Measurements from ENCODE around the gene TMEM72.

- TF ChIP-seq, protein P1, sequence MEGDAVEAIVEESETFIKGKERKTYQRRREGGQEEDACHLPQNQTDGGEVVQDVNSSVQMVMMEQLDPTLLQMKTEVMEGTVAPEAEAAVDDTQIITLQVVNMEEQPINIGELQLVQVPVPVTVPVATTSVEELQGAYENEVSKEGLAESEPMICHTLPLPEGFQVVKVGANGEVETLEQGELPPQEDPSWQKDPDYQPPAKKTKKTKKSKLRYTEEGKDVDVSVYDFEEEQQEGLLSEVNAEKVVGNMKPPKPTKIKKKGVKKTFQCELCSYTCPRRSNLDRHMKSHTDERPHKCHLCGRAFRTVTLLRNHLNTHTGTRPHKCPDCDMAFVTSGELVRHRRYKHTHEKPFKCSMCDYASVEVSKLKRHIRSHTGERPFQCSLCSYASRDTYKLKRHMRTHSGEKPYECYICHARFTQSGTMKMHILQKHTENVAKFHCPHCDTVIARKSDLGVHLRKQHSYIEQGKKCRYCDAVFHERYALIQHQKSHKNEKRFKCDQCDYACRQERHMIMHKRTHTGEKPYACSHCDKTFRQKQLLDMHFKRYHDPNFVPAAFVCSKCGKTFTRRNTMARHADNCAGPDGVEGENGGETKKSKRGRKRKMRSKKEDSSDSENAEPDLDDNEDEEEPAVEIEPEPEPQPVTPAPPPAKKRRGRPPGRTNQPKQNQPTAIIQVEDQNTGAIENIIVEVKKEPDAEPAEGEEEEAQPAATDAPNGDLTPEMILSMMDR (conservative IDR thresholded peaks at IDR 0.05) = no peak
- no peak for TF ChIP-seq EZH2 (IDR thresholded peaks at IDR 0.05; ENCODE audit: low read depth)
Measured at GRCh38 chr10:44925224-44925623, 14.1 kb downstream of the TMEM72 start.
